ENCODE data around the gene MRPS11. TPM values are rescaled to one million over a fixed set of nuclear protein-coding genes. Genes with fewer than 3 reads are reported as not detected.

MRPS11 gene
- total and polyA plus RNA-seq, 2 of the 4 experiments (the other 2 are of a cell fraction), result 66.1 to 87.8 TPM

GRCh38 chr15:88477126-88477525, 9.6 kb downstream of the MRPS11 start:
- H2BK5ac ChIP-seq (ENCODE audit: low read depth, low read length, poor library complexity, severe bottlenecking), result no peak overlapping the region
- 100% methylated on average over 4 of the region's 7 CpGs; no CpG with 5 or more reads in 1 of the 2 experiments for WGBS, 2 experiments (ENCODE audit: extremely low coverage in 2 of 2, insufficient read length in 1 of 2)
- TF ChIP-seq ELK1 (IDR thresholded peaks at IDR 0.05; ENCODE audit: borderline replicate concordance, low read depth, low read length), result no peak
- no peak for TF ChIP-seq USF2 (IDR thresholded peaks at IDR 0.05; ENCODE audit: low read depth, low read length)
- TF ChIP-seq POLR2A (IDR thresholded peaks at IDR 0.05; ENCODE audit: low read depth, low read length), result no peak
- no peak for TF ChIP-seq MAZ (IDR thresholded peaks at IDR 0.05; ENCODE audit: borderline replicate concordance, low read depth, low read length)
- TF ChIP-seq RFX5 (IDR thresholded peaks at IDR 0.05; ENCODE audit: low read depth, low read length), result no peak
- no peak for TF ChIP-seq CEBPB (IDR thresholded peaks at IDR 0.05; ENCODE audit: low read depth, low read length)
- no peak for TF ChIP-seq CTCF (conservative IDR thresholded peaks at IDR 0.05; ENCODE audit: low read depth, low read length)
- no peak for TF ChIP-seq RCOR1 (IDR thresholded peaks at IDR 0.05; ENCODE audit: insufficient replicate concordance, low read length)
- TF ChIP-seq FOS (IDR thresholded peaks at IDR 0.05; ENCODE audit: low read depth, low read length), result no peak
- TF ChIP-seq BHLHE40 (IDR thresholded peaks at IDR 0.05; ENCODE audit: low read depth, low read length), result no peak
- TF ChIP-seq RAD21 (IDR thresholded peaks at IDR 0.05; ENCODE audit: low read length), result no peak
- no peak for TF ChIP-seq MAFK (IDR thresholded peaks at IDR 0.05; ENCODE audit: low read depth, low read length)
- TF ChIP-seq NFE2L2 (IDR thresholded peaks at IDR 0.05; ENCODE audit: low read depth, low read length), result no peak
- no peak for TF ChIP-seq SMC3 (IDR thresholded peaks at IDR 0.05; ENCODE audit: low read depth, low read length)
- no peak for TF ChIP-seq CHD1 (IDR thresholded peaks at IDR 0.05; ENCODE audit: low read depth, low read length)
- no peak for TF ChIP-seq MXI1 (IDR thresholded peaks at IDR 0.05; ENCODE audit: borderline replicate concordance, low read depth, low read length)
- dilution Hi-C loops (cut with HindIII; ENCODE audit: low sequenced_read_pairs, unreplicated experiment), result no loop called here
- DNase-seq (no peak), ATAC-seq (ENCODE audit: low read depth) (no peak)
- H3K18ac ChIP-seq (ENCODE audit: low read depth, low read length), result no peak overlapping the region
- no peak overlapping the region for H3K27ac ChIP-seq (ENCODE audit: insufficient read depth, low read length)
- H3K23ac ChIP-seq (ENCODE audit: low read depth, low read length), result no peak overlapping the region
- no peak overlapping the region for H3K4ac ChIP-seq (ENCODE audit: low read depth, low read length)
- no peak overlapping the region for H3K14ac ChIP-seq (replicated peaks; ENCODE audit: low read depth, low read length)
- H2BK20ac ChIP-seq (ENCODE audit: low read depth, low read length), result no peak overlapping the region
- H3K9ac ChIP-seq (ENCODE audit: low read depth, low read length), result no peak overlapping the region
- no peaks in the 10 kb centered on the region; the same call in 1 of the 2 replicates for H3K9me1 ChIP-seq (ENCODE audit: insufficient read depth, low read length)
- H3K4me1 ChIP-seq (ENCODE audit: control insufficient read depth, insufficient read depth, low read length), result peaks cover 2% of the 10 kb centered on the region; the same call in 1 of the 2 replicates
- intact Hi-C loops (cut with micrococcal nuclease), result loop anchor here (2.0 kb wide), 2 partner anchors 70 to 358 kb away; partner anchors contain the start of gene DET1
- in situ Hi-C loops (cut with MboI; ENCODE audit: low sequenced_read_pairs), result loop anchor here (25.0 kb wide), 2 partner anchors 360 to 535 kb away; no protein-coding TSS in a partner anchor
- H3K36me3 ChIP-seq (ENCODE audit: control insufficient read depth, insufficient read depth, low read length), result peaks cover 27% of the 10 kb centered on the region
- no peak overlapping the region for H2AK9ac ChIP-seq (replicated peaks; ENCODE audit: low read depth, low read length, poor library complexity)
- POLR2A ChIA-PET (ENCODE audit: unreplicated experiment), result no interaction called here
- no peaks in the 10 kb centered on the region for H3K9me3 ChIP-seq (ENCODE audit: control insufficient read depth, insufficient read depth, low read length)
- no peak overlapping the region for H2AFZ ChIP-seq (replicated peaks; ENCODE audit: low read length, poor library complexity)
- no peak overlapping the region for H3K4me2 ChIP-seq (ENCODE audit: low read depth, low read length)
- no peaks in the 10 kb centered on the region for H3K27me3 ChIP-seq (ENCODE audit: control insufficient read depth, insufficient read depth, low read length)
- H4K5ac ChIP-seq (ENCODE audit: low read depth, low read length), result no peak overlapping the region
- no peak overlapping the region for H2AK5ac ChIP-seq (ENCODE audit: low read depth, low read length)
- no peak overlapping the region for H4K91ac ChIP-seq (ENCODE audit: insufficient read depth, low read depth, low read length)
- H2BK15ac ChIP-seq (ENCODE audit: low read depth, low read length), result no peak overlapping the region
- no TSS peak for BruUV-seq (replicated peaks)
- 0 out of 4 replicates have a peak, but pooled peaks cover 2% of the 10 kb centered on the region in 2 experiments for H3K79me1 ChIP-seq (ENCODE audit: low read depth in 1 of 2, low read length in 2 of 2)
- no peaks in the 10 kb centered on the region for H4K20me1 ChIP-seq (ENCODE audit: insufficient read depth, low read length)
- H2BK120ac ChIP-seq (ENCODE audit: low read depth, low read length), result no peak overlapping the region
- no peak overlapping the region for H4K8ac ChIP-seq (ENCODE audit: low read depth in 2 of 2, low read length in 2 of 2)
- H3K56ac ChIP-seq (ENCODE audit: extremely low read depth, insufficient read depth, low read length), result no peak overlapping the region
- CTCF ChIA-PET, result interaction anchor here (0.8 to 1.2 kb wide), 2 partner anchors 10 to 142 kb away, joined by 3 read pairs; partner anchors contain the start of genes MRPL46 and MRPS11
- H3K4me3 ChIP-seq (ENCODE audit: insufficient read depth, low read depth, low read length), result no peak overlapping the region

Data from IMR-90 (cell line).